H1 (cell line): Measurements from ENCODE around the gene CYTL1. TPM values are rescaled to one million over a fixed set of nuclear protein-coding genes. Genes with fewer than 3 reads are reported as not detected.

ENCODE experiments used
- CTCF ChIA-PET: fragments of 300-600 bp; sonication (Branson Sonifier 250); formaldehyde crosslinking; loops from one replicate; lab custom pipeline; 2021; ENCODE audit not compliant: partially characterized antibody; lab: Charles Lee
- POLR2A ChIA-PET: fragments of 300-600 bp; sonication (Branson Sonifier 250); formaldehyde crosslinking; loops from one replicate; lab custom pipeline; 2021; ENCODE audit warnings: inconsistent platforms; ENCODE audit not compliant: partially characterized antibody; lab: Charles Lee
- DNase-seq, 2 experiments: peaks; one replicate each; pipeline versions ENCODE4 v3.0.0 to v3.0.0-alpha.2; 2010 to 2022; ENCODE audit warnings: low spot score in 2 of 2, low read depth in 1 of 2, mixed read lengths in 1 of 2
- FAIRE-seq: peaks from 2 replicates; lab custom pipeline; 2011; peaks lifted over from hg19 to GRCh38; lab: Jason Lieb, UNC
- H2AFZ ChIP-seq: 2 replicates; pipeline ENCODE4 v1.8.1; 2012; ENCODE audit warnings: low read length, inconsistent platforms
- H2AK5ac ChIP-seq: 2 replicates; pipeline ENCODE4 v1.6.1; 2013; ENCODE audit warnings: low read depth, low read length
- H2BK120ac ChIP-seq: replicated peaks from 2 replicates; pipeline ENCODE3; 2013; ENCODE audit warnings: low read depth, low read length, inconsistent platforms
- H2BK12ac ChIP-seq: 2 replicates; pipeline ENCODE4 v1.6.1; 2013; ENCODE audit warnings: low read depth, low read length
- H2BK15ac ChIP-seq: 2 replicates; pipeline ENCODE4 v1.6.1; 2013; ENCODE audit warnings: low read length
- H2BK20ac ChIP-seq: 2 replicates; pipeline ENCODE4 v1.6.1; 2013; ENCODE audit warnings: low read length
- H2BK5ac ChIP-seq: 2 replicates; pipeline ENCODE4 v1.6.1; 2013; ENCODE audit warnings: low read depth, low read length
- H3K14ac ChIP-seq: 2 replicates; pipeline ENCODE4 v1.6.1; 2013; ENCODE audit warnings: inconsistent platforms; ENCODE audit not compliant: insufficient read length
- H3K18ac ChIP-seq: 2 replicates; pipeline ENCODE4 v1.6.1; 2013; ENCODE audit warnings: low read length; ENCODE audit errors: extremely low read depth
- H3K23ac ChIP-seq: 2 replicates; pipeline ENCODE4 v1.6.1; 2013; ENCODE audit warnings: inconsistent platforms; ENCODE audit not compliant: insufficient read length
- H3K23me2 ChIP-seq: 2 replicates; pipeline ENCODE4 v1.6.1; 2013; ENCODE audit warnings: low read depth, low read length
- H3K27ac ChIP-seq: 2 replicates; pipeline ENCODE4 v1.6.1; 2011; ENCODE audit warnings: low read depth, low read length, inconsistent platforms
- H3K27me3 ChIP-seq, 4 experiments: replicated peaks in 1 of 4; 1 replicate in 1 of 4; 2 replicates in 3 of 4; pipeline versions ENCODE4 v1.6.1 to v1.8.1; 2011 to 2013; ENCODE audit warnings: low read length in 3 of 4, mild to moderate bottlenecking in 3 of 4, inconsistent platforms in 2 of 4, mixed read lengths in 2 of 4, moderate library complexity in 1 of 4; ENCODE audit not compliant: control insufficient read depth in 3 of 4, insufficient read depth in 3 of 4; ENCODE audit errors: extremely low read depth in 1 of 4
- H3K36me3 ChIP-seq, 4 experiments: 2 replicates each; pipeline versions ENCODE4 v1.6.1 to v1.8.1; 2011 to 2013; ENCODE audit warnings: mild to moderate bottlenecking in 4 of 4, low read length in 3 of 4, moderate library complexity in 2 of 4, control low read depth in 1 of 4, inconsistent platforms in 1 of 4; ENCODE audit not compliant: insufficient read depth in 4 of 4, control insufficient read depth in 2 of 4
- H3K4ac ChIP-seq: replicated peaks from 2 replicates; pipeline ENCODE3; 2013; ENCODE audit warnings: low read length, low read depth, mixed read lengths, inconsistent platforms; ENCODE audit not compliant: insufficient read length
- H3K4me1 ChIP-seq, 4 experiments: replicated peaks in 1 of 4; 1 replicate in 1 of 4; 2 replicates in 3 of 4; pipeline versions ENCODE4 v1.6.1 to v1.8.1; 2011 to 2013; ENCODE audit warnings: low read length in 3 of 4, inconsistent platforms in 2 of 4, mixed read lengths in 1 of 4; ENCODE audit not compliant: insufficient read depth in 4 of 4, control insufficient read depth in 3 of 4
- H3K4me2 ChIP-seq, 2 experiments: 2 replicates each; pipeline versions ENCODE4 v1.6.1 to v1.8.1; 2011 to 2013; ENCODE audit warnings: low read depth in 2 of 2, low read length in 2 of 2, control low read depth in 1 of 2, inconsistent platforms in 1 of 2, mild to moderate bottlenecking in 1 of 2; ENCODE audit not compliant: insufficient read depth in 1 of 2
- H3K4me3 ChIP-seq, 4 experiments: fragments of 200-600, 300-600 bp in 1 of 4; sonication (generic), shearing (Covaris generic), sonication (Bioruptor Twin) in 1 of 4; 2 replicates each; pipeline versions ENCODE4 v1.5.1 to v1.8.1; 2011 to 2016; ENCODE audit warnings: low read length in 4 of 4, low read depth in 3 of 4, control low read depth in 2 of 4, inconsistent platforms in 2 of 4, mild to moderate bottlenecking in 2 of 4, mixed read lengths in 1 of 4, moderate library complexity in 1 of 4; ENCODE audit not compliant: insufficient read depth in 2 of 4; ENCODE audit errors: extremely low read depth in 1 of 4
- H3K56ac ChIP-seq: replicated peaks from 2 replicates; pipeline ENCODE3; 2013; ENCODE audit warnings: low read depth, mild to moderate bottlenecking, mixed read lengths, low read length, inconsistent platforms; ENCODE audit not compliant: insufficient read length
- H3K79me1 ChIP-seq: 2 replicates; pipeline ENCODE4 v1.6.1; 2013; ENCODE audit warnings: low read depth, low read length, control low read depth
- H3K79me2 ChIP-seq, 2 experiments: 2 replicates each; pipeline versions ENCODE4 v1.6.1 to v1.8.1; 2012 to 2013; ENCODE audit warnings: low read length in 2 of 2, mild to moderate bottlenecking in 2 of 2, inconsistent platforms in 1 of 2; ENCODE audit not compliant: insufficient read depth in 2 of 2, control insufficient read depth in 1 of 2
- H3K9ac ChIP-seq, 4 experiments: replicated peaks in 1 of 4; 1 replicate in 1 of 4; 2 replicates in 3 of 4; pipeline versions ENCODE4 v1.6.1 to v1.8.1; 2011 to 2013; ENCODE audit warnings: low read depth in 3 of 4, low read length in 3 of 4, control low read depth in 2 of 4, mild to moderate bottlenecking in 2 of 4, moderate library complexity in 2 of 4, inconsistent platforms in 1 of 4; ENCODE audit errors: extremely low read depth in 1 of 4
- H3K9me3 ChIP-seq, 2 experiments: 2 replicates each; pipeline versions ENCODE4 v1.6.1 to v1.8.1; 2012 to 2013; ENCODE audit warnings: mild to moderate bottlenecking in 2 of 2, moderate library complexity in 2 of 2, control low read depth in 1 of 2, inconsistent platforms in 1 of 2, low read depth in 1 of 2, low read length in 1 of 2, mixed read lengths in 1 of 2; ENCODE audit not compliant: insufficient read depth in 2 of 2
- H4K20me1 ChIP-seq, 2 experiments: replicated peaks in 1 of 2; 2 replicates each; pipeline versions ENCODE3 to v1.8.1; 2011 to 2013; ENCODE audit warnings: inconsistent platforms in 2 of 2, low read length in 2 of 2, mild to moderate bottlenecking in 1 of 2; ENCODE audit not compliant: insufficient read depth in 2 of 2, control insufficient read depth in 1 of 2
- H4K5ac ChIP-seq: 2 replicates; pipeline ENCODE4 v1.6.1; 2013; ENCODE audit warnings: low read length, low read depth, mixed read lengths, inconsistent platforms; ENCODE audit not compliant: insufficient read length
- H4K8ac ChIP-seq: 2 replicates; pipeline ENCODE4 v1.8.0; 2013; ENCODE audit warnings: mild to moderate bottlenecking, moderate library complexity, low read length, inconsistent platforms; ENCODE audit not compliant: insufficient read depth; ENCODE audit errors: extremely low read depth
- H4K91ac ChIP-seq: replicated peaks from 2 replicates; pipeline ENCODE3; 2013; ENCODE audit warnings: low read length, mixed read lengths, inconsistent platforms; ENCODE audit not compliant: insufficient read length
- BACH1 ChIP-seq: IDR thresholded peaks from 2 replicates; pipeline ENCODE4 v1.6.1; 2012; ENCODE audit warnings: low read length, improper control_type of control experiment
- CTCF ChIP-seq, 3 experiments: IDR thresholded peaks; 1 replicate in 2 of 3; 2 replicates in 1 of 3; pipeline versions ENCODE4 v1.5.1 to v1.6.1; 2011; ENCODE audit warnings: low read length in 3 of 3, mild to moderate bottlenecking in 3 of 3, inconsistent platforms in 2 of 3, low read depth in 1 of 3, moderate library complexity in 1 of 3; ENCODE audit not compliant: insufficient read depth in 1 of 3; ENCODE audit errors: control extremely low read depth in 1 of 3
- FOSL1 ChIP-seq: IDR thresholded peaks from 2 replicates; pipeline ENCODE4 v1.6.1; 2011; ENCODE audit warnings: mild to moderate bottlenecking, low read depth, low read length, moderate library complexity; ENCODE audit not compliant: insufficient read depth
- HDAC2 ChIP-seq, 2 experiments: fragments of 300-600 bp in 1 of 2; sonication (generic) in 1 of 2; IDR thresholded peaks; 2 replicates each; pipeline ENCODE4 v1.6.1; 2011 to 2012; ENCODE audit warnings: low read depth in 2 of 2, low read length in 2 of 2, mild to moderate bottlenecking in 2 of 2, moderate library complexity in 2 of 2, borderline replicate concordance in 1 of 2, inconsistent platforms in 1 of 2
- JUN ChIP-seq: IDR thresholded peaks from 2 replicates; pipeline ENCODE4 v1.6.1; 2011; ENCODE audit warnings: low read depth, mild to moderate bottlenecking, improper control_type of control experiment, low read length
- KDM5A ChIP-seq: fragments of 200-600 bp; IDR thresholded peaks from 2 replicates; pipeline ENCODE4 v1.7.1; 2012; ENCODE audit warnings: mild to moderate bottlenecking, low read length, inconsistent platforms, mixed read lengths
- NANOG ChIP-seq: IDR thresholded peaks from 2 replicates; pipeline ENCODE4 v1.6.1; 2011; ENCODE audit warnings: low read length, low read depth, mild to moderate bottlenecking, inconsistent platforms; ENCODE audit not compliant: insufficient read depth, poor library complexity, severe bottlenecking
- RBBP5 ChIP-seq: IDR thresholded peaks from 2 replicates; pipeline ENCODE4 v1.7.1; 2012; ENCODE audit warnings: low read depth, mild to moderate bottlenecking, inconsistent platforms, low read length, moderate library complexity, borderline replicate concordance
- RXRA ChIP-seq: IDR thresholded peaks from 2 replicates; pipeline ENCODE4 v1.6.1; 2011; ENCODE audit warnings: low read depth, mild to moderate bottlenecking, low read length, moderate library complexity; ENCODE audit not compliant: insufficient read depth
- SIRT6 ChIP-seq: IDR thresholded peaks from one replicate; pipeline ENCODE4 v1.7.1; 2012; ENCODE audit warnings: low read length, inconsistent platforms
- TAF7 ChIP-seq: optimal IDR thresholded peaks from 2 replicates; pipeline ENCODE3; 2011; ENCODE audit warnings: low read depth, mild to moderate bottlenecking, inconsistent platforms, low read length, moderate library complexity, borderline replicate concordance
- polyA plus RNA-seq, 7 experiments: library from polyadenylated mRNA; depleted of rRNA in 3 of 7; stranded (reverse) in 5 of 7; unstranded in 2 of 7; fragments of >200 nt in 5 of 7; fragments of 200-250 nt in 2 of 7; gene quantifications; 1 replicate in 5 of 7; 2 replicates in 1 of 7; 4 replicates in 1 of 7; pipeline versions ENCODE4 v1.2.1 to v1.2.3, GENCODE V29; 2011 to 2013; ENCODE audit warnings: missing spikeins in 2 of 7, mixed read lengths in 2 of 7
- total RNA-seq: library from RNA; stranded (reverse); fragmentation: NEBNext Ultra II Directional; extraction: Animal tissue kit (Norgen Biotek cat#: 25700); gene quantifications from 2 replicates; pipeline ENCODE4 v1.2.1, GENCODE V29; 2021
- TF ChIP-seq, protein P1 (sequence below): IDR thresholded peaks from 2 replicates; pipeline ENCODE4 v1.6.1; 2012; ENCODE audit warnings: inconsistent platforms

Gene CYTL1
- total and polyA plus RNA-seq, 2 of the 8 experiments (the other 6 are each of a cell fraction or from before 2014, with no cell fraction given), result 8.6 to 9.8 TPM

GRCh38 chr4:5027346-5027745 is 8.1 kb upstream of the CYTL1 start:
- H3K79me2 ChIP-seq, result no peaks in the 10 kb centered on the region
- H4K8ac ChIP-seq, result no peak overlapping the region
- H2AFZ ChIP-seq, result no peak overlapping the region
- no peak overlapping the region for H3K23ac ChIP-seq
- no peak for FAIRE-seq
- no peak overlapping the region for H2BK5ac ChIP-seq
- DNase-seq, result no peak
- no peaks in the 10 kb centered on the region for H3K9me3 ChIP-seq
- H3K4ac ChIP-seq, result no peak overlapping the region
- H3K18ac ChIP-seq, result no peak overlapping the region
- H3K27me3 ChIP-seq, result peaks cover 0 to 1% (median 0%) of the 10 kb centered on the region in 4 experiments; a peak in 1 of 7 replicates
- no peak overlapping the region for H4K5ac ChIP-seq
- peaks cover 0 to 2% (median 0%) of the 10 kb centered on the region in 4 experiments; a peak in 1 of 7 replicates for H3K4me1 ChIP-seq
- H4K91ac ChIP-seq, result no peak overlapping the region
- H3K27ac ChIP-seq, result no peak overlapping the region
- H3K36me3 ChIP-seq, result no peaks in the 10 kb centered on the region
- no peak overlapping the region for H3K4me3 ChIP-seq
- no peak overlapping the region for H2BK20ac ChIP-seq
- H3K56ac ChIP-seq, result no peak overlapping the region
- no peak overlapping the region for H2BK120ac ChIP-seq
- no peak overlapping the region for H3K9ac ChIP-seq
- no peak overlapping the region for H2BK15ac ChIP-seq
- ChIA-PET POLR2A (no interaction called here), CTCF (interaction anchor here (0.7 to 2.3 kb wide), 3 partner anchors 10 to 350 kb away, joined by 3 to 9 read pairs (median 4); no protein-coding TSS in a partner anchor)
- H3K23me2 ChIP-seq, result no peaks in the 10 kb centered on the region; the same call in 1 of the 2 replicates
- no peak overlapping the region for H2BK12ac ChIP-seq
- no peaks in the 10 kb centered on the region for H3K79me1 ChIP-seq
- H3K4me2 ChIP-seq, result no peak overlapping the region
- H4K20me1 ChIP-seq, result no peaks in the 10 kb centered on the region
- H3K14ac ChIP-seq, result no peak overlapping the region
- H2AK5ac ChIP-seq, result no peak overlapping the region
- TF ChIP-seq SIRT6 (no peak), RBBP5 (no peak), BACH1 (no peak), TAF7 (no peak), CTCF (IDR thresholded peaks at IDR 0.05; ENCODE audit: control extremely low read depth in 1 of 3, insufficient read depth in 1 of 3, low read depth in 1 of 3, low read length in 3 of 3) (no peak), JUN (no peak), HDAC2 (IDR thresholded peaks at IDR 0.05; ENCODE audit: borderline replicate concordance in 1 of 2, low read depth in 2 of 2, low read length in 2 of 2) (no peak), FOSL1 (no peak), NANOG (no peak), KDM5A (no peak), RXRA (no peak)
- TF ChIP-seq, protein P1, sequence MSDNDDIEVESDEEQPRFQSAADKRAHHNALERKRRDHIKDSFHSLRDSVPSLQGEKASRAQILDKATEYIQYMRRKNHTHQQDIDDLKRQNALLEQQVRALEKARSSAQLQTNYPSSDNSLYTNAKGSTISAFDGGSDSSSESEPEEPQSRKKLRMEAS, result no peak
